Measurements from ENCODE around the gene THOC6.

The THOC6 gene

GRCh38 chr16:2996298-2996697 lies 27.5 kb upstream of the THOC6 start:
- no peak overlapping the region for H3K4me2 ChIP-seq (ENCODE audit: low read length)
- no peaks in the 10 kb centered on the region for H3K79me2 ChIP-seq (ENCODE audit: control insufficient read depth, low read length)
- no peaks in the 10 kb centered on the region for H4K20me1 ChIP-seq (ENCODE audit: control insufficient read depth, insufficient read depth, low read depth, low read length)
- no peaks in the 10 kb centered on the region for H3F3A ChIP-seq (ENCODE audit: control insufficient read depth, insufficient read depth)
- H3K4me3 ChIP-seq (ENCODE audit: low read length), result no peak overlapping the region
- H3K9me2 ChIP-seq (replicated peaks; ENCODE audit: control insufficient read depth, low read length), result no peaks in the 10 kb centered on the region
- no peaks in the 10 kb centered on the region for H3K4me1 ChIP-seq (ENCODE audit: control insufficient read depth, low read length)
- H3K9me3 ChIP-seq (ENCODE audit: control insufficient read depth, insufficient read depth, low read length), result no peaks in the 10 kb centered on the region
- no peak overlapping the region for H3K27ac ChIP-seq (ENCODE audit: low read depth, low read length)
- H3K36me3 ChIP-seq (ENCODE audit: control insufficient read depth, low read length), result no peaks in the 10 kb centered on the region
- peaks cover 36% of the 10 kb centered on the region for H3K27me3 ChIP-seq (ENCODE audit: control insufficient read depth, low read length)
- TF ChIP-seq CTCF (IDR thresholded peaks at IDR 0.05; ENCODE audit: low read depth, low read length, poor library complexity, severe bottlenecking), result no peak
- no peak for TF ChIP-seq EZH2phosphoT487 (IDR thresholded peaks at IDR 0.05; ENCODE audit: borderline replicate concordance, low read length)

DNA sequence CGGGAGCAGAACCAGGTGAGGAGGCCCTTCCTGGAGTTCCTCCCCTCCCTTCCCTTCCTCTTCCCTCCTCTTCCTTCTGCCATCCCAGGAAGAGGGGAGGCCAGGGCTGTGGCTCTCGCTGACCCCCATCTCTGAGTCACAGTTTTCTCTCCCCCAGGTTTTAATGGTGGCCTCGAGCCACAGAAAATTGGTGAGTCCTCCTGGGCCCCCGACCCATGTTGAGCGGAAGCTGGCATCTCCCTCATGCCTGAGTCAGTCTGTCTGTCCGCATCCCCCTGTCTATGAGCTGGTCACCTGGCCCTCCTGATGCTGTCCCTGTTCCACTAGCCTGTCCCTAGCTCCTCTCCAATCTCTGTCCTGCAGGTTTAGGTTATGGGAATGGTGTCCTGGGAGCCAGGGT lies 23.9 kb upstream of the THOC6 start:
- TF ChIP-seq CTCF (IDR thresholded peaks at IDR 0.05; ENCODE audit: low read depth, low read length, poor library complexity, severe bottlenecking) (no peak), EZH2phosphoT487 (IDR thresholded peaks at IDR 0.05; ENCODE audit: borderline replicate concordance, low read length) (no peak)
- Histone ChIP-seq H3K9me3 (ENCODE audit: control insufficient read depth, insufficient read depth, low read length) (no peaks in the 10 kb centered on the region), H3K4me2 (ENCODE audit: low read length) (no peak overlapping the region)

GRCh38 chr16:3000540-3000939 lies 23.3 kb upstream of the THOC6 start:
- no peak overlapping the region for H3K4me3 ChIP-seq (ENCODE audit: low read length)
- peaks cover 4% of the 10 kb centered on the region; the same call in 1 of the 2 replicates for H3K4me1 ChIP-seq (ENCODE audit: control insufficient read depth, low read length)
- TF ChIP-seq CTCF (IDR thresholded peaks at IDR 0.05; ENCODE audit: low read depth, low read length, poor library complexity, severe bottlenecking), result no peak
- no peak for TF ChIP-seq EZH2phosphoT487 (IDR thresholded peaks at IDR 0.05; ENCODE audit: borderline replicate concordance, low read length)
- H3K4me2 ChIP-seq (ENCODE audit: low read length), result no peak overlapping the region
- no peaks in the 10 kb centered on the region for H3K79me2 ChIP-seq (ENCODE audit: control insufficient read depth, low read length)
- H3K27me3 ChIP-seq (ENCODE audit: control insufficient read depth, low read length), result peaks cover 38% of the 10 kb centered on the region
- H3K27ac ChIP-seq (ENCODE audit: low read depth, low read length), result no peak overlapping the region
- H3K9me2 ChIP-seq (replicated peaks; ENCODE audit: control insufficient read depth, low read length), result no peaks in the 10 kb centered on the region
- no peaks in the 10 kb centered on the region for H3F3A ChIP-seq (ENCODE audit: control insufficient read depth, insufficient read depth)
- no peaks in the 10 kb centered on the region for H4K20me1 ChIP-seq (ENCODE audit: control insufficient read depth, insufficient read depth, low read depth, low read length)
- no peaks in the 10 kb centered on the region for H3K36me3 ChIP-seq (ENCODE audit: control insufficient read depth, low read length)
- no peaks in the 10 kb centered on the region for H3K9me3 ChIP-seq (ENCODE audit: control insufficient read depth, insufficient read depth, low read length)

More for the DNA sequence above, 23.9 kb upstream of the THOC6 start:
- no peaks in the 10 kb centered on the region for H3K9me2 ChIP-seq (replicated peaks; ENCODE audit: control insufficient read depth, low read length)
- no peaks in the 10 kb centered on the region for H3F3A ChIP-seq (ENCODE audit: control insufficient read depth, insufficient read depth)
- peaks cover 3% of the 10 kb centered on the region; the same call in 1 of the 2 replicates for H3K4me1 ChIP-seq (ENCODE audit: control insufficient read depth, low read length)
- H3K79me2 ChIP-seq (ENCODE audit: control insufficient read depth, low read length), result no peaks in the 10 kb centered on the region
- H3K27me3 ChIP-seq (ENCODE audit: control insufficient read depth, low read length), result peaks cover 36% of the 10 kb centered on the region
- no peak overlapping the region for H3K27ac ChIP-seq (ENCODE audit: low read depth, low read length)
- H3K36me3 ChIP-seq (ENCODE audit: control insufficient read depth, low read length), result no peaks in the 10 kb centered on the region
- no peak overlapping the region for H3K4me3 ChIP-seq (ENCODE audit: low read length)
- H4K20me1 ChIP-seq (ENCODE audit: control insufficient read depth, insufficient read depth, low read depth, low read length), result no peaks in the 10 kb centered on the region

Measured in DOHH2 (cell line).